Sigmoid colon (tissue), 7 donors: ENCODE data around the gene BSG. TPM values are rescaled to one million over a fixed set of nuclear protein-coding genes. Genes with fewer than 3 reads are reported as not detected.

ENCODE experiments used
- DNase-seq: peaks from one replicate; pipeline ENCODE4 v3.0.0-alpha.2; 2019
- H3K27ac ChIP-seq, 4 donors: fragments of 200-600 bp; sonication (generic); one replicate each; pipeline ENCODE4 v1.5.1; 2016 to 2019; ENCODE audit warnings: mild to moderate bottlenecking in 1 of 4
- H3K27me3 ChIP-seq, 3 donors: fragments of 200-600 bp; sonication (generic); one replicate each; pipeline ENCODE4 v1.5.1; 2019; ENCODE audit warnings: mild to moderate bottlenecking in 1 of 3
- H3K36me3 ChIP-seq, 4 donors: fragments of 200-600 bp; sonication (generic); one replicate each; pipeline ENCODE4 v1.5.1; 2016 to 2019
- H3K4me1 ChIP-seq, 4 donors: fragments of 200-600 bp; sonication (generic); one replicate each; pipeline ENCODE4 v1.5.1; 2017 to 2019
- H3K4me3 ChIP-seq, 4 donors: fragments of 200-600 bp; sonication (generic); one replicate each; pipeline ENCODE4 v1.5.1; 2017 to 2019; ENCODE audit warnings: mild to moderate bottlenecking in 2 of 4, moderate library complexity in 1 of 4
- H3K9me3 ChIP-seq, 4 donors: fragments of 200-600 bp in 3 of 4; sonication (generic) in 3 of 4; one replicate each; pipeline versions ENCODE4 v1.5.1 to v1.6.1; 2013 to 2019
- EP300 ChIP-seq, 4 donors: sonication (generic); formaldehyde crosslinking; IDR thresholded peaks; one replicate each; pipeline ENCODE4 v1.6.1; 2017; ENCODE audit warnings: antibody characterized with exemption in 4 of 4
- POLR2A ChIP-seq, 2 donors: fragments of 450-650 bp; IDR thresholded peaks; one replicate each; pipeline ENCODE4 v1.6.1; 2016; ENCODE audit warnings: antibody characterized with exemption in 2 of 2, mild to moderate bottlenecking in 2 of 2, moderate library complexity in 2 of 2
- POLR2AphosphoS5 ChIP-seq, 4 donors: sonication (generic); formaldehyde crosslinking; IDR thresholded peaks; one replicate each; pipeline ENCODE4 v1.6.1; 2017; ENCODE audit warnings: antibody characterized with exemption in 4 of 4
- WGBS, 2 donors: extraction: QIAGEN DNeasy Blood & Tissue Kit; methylation state at CpG; one replicate each; pipeline ENCODE4 v1.1.7; 2013; 5-methylcytosine and 5-hydroxymethylcytosine counted together
- intact Hi-C: fragments of 100-400 bp; cut with DNase I; formaldehyde crosslinking; loops from one replicate; pipeline ENCODE4 v1.15.1; 2023
- polyA plus RNA-seq, 3 donors: library from polyadenylated mRNA; stranded (reverse); fragments of 200-250 nt; gene quantifications; one replicate each; pipeline ENCODE4 v1.2.3, GENCODE V29; 2013
- total RNA-seq, 4 donors: library from RNA; depleted of rRNA; stranded (reverse); fragments of >200 nt; gene quantifications; one replicate each; pipeline ENCODE4 v1.1.0, GENCODE V29; 2016
- TF ChIP-seq, protein P1 (sequence below), 4 experiments: fragments of 450-650 bp in 3 of 4; fragments of 200-600 bp in 1 of 4; IDR thresholded peaks; one replicate each; pipeline ENCODE4 v1.5.1; 2016 to 2019; ENCODE audit warnings: antibody characterized with exemption in 4 of 4, mild to moderate bottlenecking in 3 of 4, moderate library complexity in 2 of 4
- donor health status: healthy with polysubstance abuse.
- donor health status: Bipolar disorder and iron deficiency.
- donor health status: healthy.

The BSG gene
- total and polyA plus RNA-seq, 7 donors, result 218 to 715 (median 475) TPM

DNA sequence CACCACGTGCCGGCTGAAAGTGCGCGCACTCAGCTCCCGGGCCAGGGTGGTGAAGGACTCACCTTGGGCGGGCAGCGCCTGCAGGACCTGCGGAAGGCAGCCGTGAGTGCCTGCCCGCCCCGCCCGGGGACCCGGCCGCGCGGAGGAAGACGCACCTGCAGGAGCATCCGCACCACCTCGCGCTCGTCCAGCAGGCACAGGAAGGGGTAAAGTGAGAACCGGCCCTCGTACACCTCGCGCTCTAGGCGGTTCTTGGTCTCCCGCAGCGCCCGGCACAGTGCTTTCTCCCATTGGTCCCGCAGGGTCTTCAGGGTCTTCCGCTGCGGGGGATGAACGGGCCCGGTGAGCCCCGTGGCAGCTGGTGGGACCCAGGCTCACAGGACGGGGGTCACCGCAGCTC, 50.3 kb downstream of the BSG start:
- Histone ChIP-seq H3K27ac (no peak overlapping the region), H3K27me3 (peaks cover 0 to 14% (median under 1%) of the 10 kb centered on the region in 3 donors), H3K4me3 (no peak overlapping the region), H3K9me3 (no peaks in the 10 kb centered on the region), H3K4me1 (peaks cover 0 to 3% (median 0%) of the 10 kb centered on the region in 4 donors), H3K36me3 (peaks cover 31 to 87% (median 46%) of the 10 kb centered on the region in 4 donors)
- WGBS, 2 donors, result 95 to 96% methylated on average over 37 of the region's 37 CpGs
- intact Hi-C loops, result no loop called here
- TF ChIP-seq POLR2A (IDR thresholded peaks at IDR 0.05) (no peak), POLR2AphosphoS5 (IDR thresholded peaks at IDR 0.05) (no peak), EP300 (IDR thresholded peaks at IDR 0.05) (no peak)
- TF ChIP-seq, protein P1, sequence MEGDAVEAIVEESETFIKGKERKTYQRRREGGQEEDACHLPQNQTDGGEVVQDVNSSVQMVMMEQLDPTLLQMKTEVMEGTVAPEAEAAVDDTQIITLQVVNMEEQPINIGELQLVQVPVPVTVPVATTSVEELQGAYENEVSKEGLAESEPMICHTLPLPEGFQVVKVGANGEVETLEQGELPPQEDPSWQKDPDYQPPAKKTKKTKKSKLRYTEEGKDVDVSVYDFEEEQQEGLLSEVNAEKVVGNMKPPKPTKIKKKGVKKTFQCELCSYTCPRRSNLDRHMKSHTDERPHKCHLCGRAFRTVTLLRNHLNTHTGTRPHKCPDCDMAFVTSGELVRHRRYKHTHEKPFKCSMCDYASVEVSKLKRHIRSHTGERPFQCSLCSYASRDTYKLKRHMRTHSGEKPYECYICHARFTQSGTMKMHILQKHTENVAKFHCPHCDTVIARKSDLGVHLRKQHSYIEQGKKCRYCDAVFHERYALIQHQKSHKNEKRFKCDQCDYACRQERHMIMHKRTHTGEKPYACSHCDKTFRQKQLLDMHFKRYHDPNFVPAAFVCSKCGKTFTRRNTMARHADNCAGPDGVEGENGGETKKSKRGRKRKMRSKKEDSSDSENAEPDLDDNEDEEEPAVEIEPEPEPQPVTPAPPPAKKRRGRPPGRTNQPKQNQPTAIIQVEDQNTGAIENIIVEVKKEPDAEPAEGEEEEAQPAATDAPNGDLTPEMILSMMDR (IDR thresholded peaks at IDR 0.05), result no peak
- no peak for DNase-seq

DNA sequence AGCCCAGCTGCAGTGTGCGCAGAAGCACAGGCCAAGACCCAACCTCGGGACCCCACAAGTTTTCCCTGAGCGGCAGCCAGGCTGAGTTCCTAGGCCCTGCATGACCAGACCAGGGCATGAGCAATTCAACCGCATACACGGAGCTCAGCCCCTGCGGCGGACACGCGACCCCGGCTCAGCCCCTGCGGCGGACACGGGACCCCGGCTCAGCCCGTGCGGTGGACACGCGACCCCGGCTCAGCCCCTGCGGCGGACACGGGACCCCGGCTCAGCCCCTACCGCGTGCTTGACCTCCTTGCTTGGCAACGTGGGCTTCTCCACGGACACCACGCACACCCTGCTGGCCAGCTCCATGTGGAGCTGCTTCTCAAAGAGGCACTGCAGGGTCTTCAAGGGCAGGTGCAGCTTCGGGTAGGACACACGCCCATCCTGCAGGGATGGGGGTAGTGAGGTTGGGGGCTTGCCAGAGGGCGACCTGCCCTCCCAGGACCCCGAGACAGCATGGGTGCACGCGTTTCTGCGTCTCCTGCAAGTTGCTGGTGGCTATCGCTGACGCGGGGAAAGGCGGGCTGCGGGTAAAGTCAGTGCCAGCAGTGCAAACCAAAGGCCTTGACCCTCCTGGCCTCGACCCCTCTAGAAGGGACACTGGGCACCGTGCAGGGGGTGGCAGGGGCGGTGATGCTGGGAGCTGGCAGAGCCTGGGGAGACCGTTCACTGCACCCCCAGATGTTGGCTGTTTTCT, 51.0 kb downstream of the BSG start:
- intact Hi-C loops, result no loop called here
- H3K27ac ChIP-seq, result peak overlapping the region in 1 of 4 donors; percentile 19
- 95 to 97% methylated on average over 44 of the region's 44 CpGs for WGBS, 2 donors
- no peak for TF ChIP-seq EP300 (IDR thresholded peaks at IDR 0.05)
- TF ChIP-seq, protein P1 (IDR thresholded peaks at IDR 0.05), result no peak
- H3K4me1 ChIP-seq, result peaks cover 0 to 3% (median 0%) of the 10 kb centered on the region in 4 donors
- H3K4me3 ChIP-seq, result no peak overlapping the region
- peaks cover 25 to 86% (median 41%) of the 10 kb centered on the region in 4 donors for H3K36me3 ChIP-seq
- no peak for DNase-seq
- H3K27me3 ChIP-seq, result peaks cover 0 to 9% (median 0%) of the 10 kb centered on the region in 3 donors
- no peaks in the 10 kb centered on the region for H3K9me3 ChIP-seq

DNA sequence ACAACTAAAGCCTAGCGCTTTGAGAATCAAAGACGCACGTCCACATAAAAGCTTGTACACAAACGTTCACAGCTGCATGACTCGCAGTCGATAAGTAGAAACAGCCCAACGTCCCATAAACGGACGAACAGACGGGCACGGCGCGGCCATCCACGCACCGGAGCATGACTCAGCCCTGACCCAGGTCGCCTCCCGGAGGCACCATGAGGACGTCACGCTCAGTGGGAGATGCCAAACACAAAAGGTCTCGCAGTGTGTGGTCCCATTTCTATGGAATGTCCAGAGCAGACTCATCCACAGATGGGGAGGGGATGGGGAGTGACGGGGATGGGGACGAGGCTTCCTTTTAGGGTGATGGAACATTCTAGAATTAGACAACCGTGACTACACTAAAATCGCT, 51.6 kb downstream of the BSG start:
- H3K9me3 ChIP-seq, result no peaks in the 10 kb centered on the region
- intact Hi-C loops, result no loop called here
- H3K4me1 ChIP-seq, result peaks cover 0 to 3% (median 0%) of the 10 kb centered on the region in 4 donors
- H3K27me3 ChIP-seq, result peaks cover 0 to 4% (median 0%) of the 10 kb centered on the region in 3 donors
- DNase-seq, result no peak
- no peak overlapping the region for H3K4me3 ChIP-seq
- H3K36me3 ChIP-seq, result peaks cover 19 to 85% (median 35%) of the 10 kb centered on the region in 4 donors
- H3K27ac ChIP-seq, result peak overlapping the region in 3 of 4 donors; percentile 23 to 56 (median 31)
- WGBS, 2 donors, result 80 to 84% methylated on average over 24 of the region's 24 CpGs
- TF ChIP-seq, protein P1 (IDR thresholded peaks at IDR 0.05), result no peak
- TF ChIP-seq EP300 (IDR thresholded peaks at IDR 0.05) (peak in 2 of 4 donors; percentile 35 to 44), POLR2A (IDR thresholded peaks at IDR 0.05) (no peak), POLR2AphosphoS5 (IDR thresholded peaks at IDR 0.05) (peak in 2 of 4 donors; percentile 26 to 59)

DNA sequence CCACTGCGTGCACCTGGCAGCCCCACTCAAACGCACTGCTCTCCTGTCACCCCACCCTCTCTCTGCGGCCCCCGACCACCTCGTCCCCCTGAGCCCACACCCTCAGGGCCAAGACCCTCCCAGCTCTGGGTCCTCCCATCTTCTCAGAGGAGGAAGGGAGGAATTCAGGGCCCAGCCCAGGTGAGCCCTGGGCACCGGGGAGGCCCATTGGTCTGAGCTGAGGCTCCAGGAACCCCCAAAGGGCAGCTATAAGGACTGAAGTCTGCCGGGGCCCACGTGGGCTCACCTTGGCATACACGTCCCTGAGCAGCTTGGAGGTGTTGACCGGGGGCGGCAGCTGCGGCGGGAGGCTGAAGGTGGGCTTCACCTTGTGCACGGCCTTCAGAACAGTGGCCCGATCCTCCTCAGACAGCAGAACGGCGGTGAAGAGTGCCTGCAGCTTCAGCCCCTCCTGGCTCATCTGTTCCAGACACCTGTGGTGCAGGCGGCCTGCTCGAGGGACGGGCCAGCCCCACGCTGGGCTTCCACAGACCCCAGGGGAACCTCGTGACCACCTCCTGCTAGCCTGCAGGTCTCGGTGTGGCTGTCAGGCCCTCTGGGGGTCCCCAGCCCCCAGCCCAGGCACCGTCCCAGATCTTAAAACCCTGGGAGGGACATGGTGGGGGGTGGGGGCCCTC, 52.2 kb downstream of the BSG start:
- peak overlapping the region in 3 of 4 donors; percentile 23 to 56 (median 31) for H3K27ac ChIP-seq
- TF ChIP-seq POLR2A (IDR thresholded peaks at IDR 0.05), result no peak
- TF ChIP-seq POLR2AphosphoS5 (IDR thresholded peaks at IDR 0.05), result no peak
- TF ChIP-seq, protein P1 (IDR thresholded peaks at IDR 0.05), result no peak
- TF ChIP-seq EP300 (IDR thresholded peaks at IDR 0.05), result no peak

More for the DNA sequence above, 52.2 kb downstream of the BSG start:
- no peak for DNase-seq
- intact Hi-C loops, result no loop called here
- no peak overlapping the region for H3K4me3 ChIP-seq
- H3K9me3 ChIP-seq, result no peaks in the 10 kb centered on the region
- no peaks in the 10 kb centered on the region for H3K27me3 ChIP-seq
- peaks cover 0 to 3% (median 0%) of the 10 kb centered on the region in 4 donors for H3K4me1 ChIP-seq
- 90 to 92% methylated on average over 24 of the region's 24 CpGs for WGBS, 2 donors
- peaks cover 16 to 85% (median 29%) of the 10 kb centered on the region in 4 donors for H3K36me3 ChIP-seq
